ENCODE data around the gene TBX10. TPM values are rescaled to one million over a fixed set of nuclear protein-coding genes. Genes with fewer than 3 reads are reported as not detected.

TBX10 gene
- total RNA-seq, 1 donor from 2014 or later = not detected

- no peak for TF ChIP-seq CTCF (IDR thresholded peaks at IDR 0.05)
- H3K36me3 Mint-ChIP-seq (ENCODE audit: low read depth) = no peaks in the 10 kb centered on the region
- DNase-seq (ENCODE audit: low spot score) = no peak
- H3K27ac Mint-ChIP-seq (ENCODE audit: unreplicated experiment) = no peak overlapping the region
- no peak overlapping the region for H3K4me3 Mint-ChIP-seq (ENCODE audit: unreplicated experiment)
- peaks cover 47% of the 10 kb centered on the region for H3K27me3 Mint-ChIP-seq (ENCODE audit: low read depth)
- H3K4me1 Mint-ChIP-seq (ENCODE audit: low read depth) = no peaks in the 10 kb centered on the region
- H3K9me3 Mint-ChIP-seq (ENCODE audit: low read depth) = peaks cover 8% of the 10 kb centered on the region
These were observed 41.3 kb upstream of the TBX10 start for GRCh38 chr11:67680696-67681470.

GRCh38 chr11:67675058-67675747, 35.6 kb upstream of the TBX10 start:
- Mint-ChIP-seq H3K27ac (ENCODE audit: unreplicated experiment) (no peak overlapping the region), H3K4me3 (ENCODE audit: unreplicated experiment) (no peak overlapping the region), H3K36me3 (ENCODE audit: low read depth) (peaks cover 2% of the 10 kb centered on the region), H3K27me3 (ENCODE audit: low read depth) (peaks cover 41% of the 10 kb centered on the region), H3K9me3 (ENCODE audit: low read depth) (peaks cover 10% of the 10 kb centered on the region), H3K4me1 (ENCODE audit: low read depth) (no peaks in the 10 kb centered on the region)
- DNase-seq (ENCODE audit: low spot score) = no peak
- TF ChIP-seq CTCF (IDR thresholded peaks at IDR 0.05) = no peak

- peaks cover 41% of the 10 kb centered on the region for H3K27me3 Mint-ChIP-seq (ENCODE audit: low read depth)
- H3K9me3 Mint-ChIP-seq (ENCODE audit: low read depth) = peaks cover 10% of the 10 kb centered on the region
- no peak for TF ChIP-seq CTCF (IDR thresholded peaks at IDR 0.05)
- no peaks in the 10 kb centered on the region for H3K4me1 Mint-ChIP-seq (ENCODE audit: low read depth)
- H3K27ac Mint-ChIP-seq (ENCODE audit: unreplicated experiment) = no peak within 1 kb of the TSS
- no peak within 1 kb of the TSS for H3K4me3 Mint-ChIP-seq (ENCODE audit: unreplicated experiment)
- H3K36me3 Mint-ChIP-seq (ENCODE audit: low read depth) = peaks cover 2% of the 10 kb centered on the region
- DNase-seq (ENCODE audit: low spot score) = no peak
These were observed 34.9 kb upstream of the TBX10 start, which contains the start of gene ALDH3B2 for GRCh38 chr11:67674442-67674871. ALDH3B2 (minus strand) TSS chr11:67674623; CDS start chr11:67666935, 7,688 bp downstream.

DNA sequence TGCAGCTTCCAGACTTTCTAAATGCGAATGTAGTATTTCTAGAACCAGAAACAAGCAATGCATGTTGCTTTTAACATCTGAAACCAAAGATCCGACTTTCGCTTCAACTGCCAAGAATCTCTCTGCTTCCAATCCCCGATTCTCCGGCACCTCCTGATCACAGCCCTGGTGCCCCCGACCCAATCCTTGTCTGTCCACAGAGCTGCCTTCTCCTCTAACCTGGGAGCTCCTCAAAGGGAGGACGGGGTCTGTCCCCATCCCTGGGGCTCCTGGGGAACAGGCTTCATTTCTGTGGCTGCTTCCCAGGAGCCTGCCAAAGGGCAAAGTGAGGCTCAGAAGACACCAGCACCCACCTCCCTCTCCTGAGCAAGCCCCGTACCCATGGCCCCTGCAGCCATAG, 34.3 kb upstream of the TBX10 start:
- TF ChIP-seq CTCF (IDR thresholded peaks at IDR 0.05) = no peak
- Mint-ChIP-seq H3K9me3 (ENCODE audit: low read depth) (peaks cover 10% of the 10 kb centered on the region), H3K27me3 (ENCODE audit: low read depth) (peaks cover 40% of the 10 kb centered on the region), H3K4me1 (ENCODE audit: low read depth) (no peaks in the 10 kb centered on the region), H3K36me3 (ENCODE audit: low read depth) (peaks cover 2% of the 10 kb centered on the region), H3K4me3 (ENCODE audit: unreplicated experiment) (no peak overlapping the region), H3K27ac (ENCODE audit: unreplicated experiment) (no peak overlapping the region)
- DNase-seq (ENCODE audit: low spot score) = no peak

DNA sequence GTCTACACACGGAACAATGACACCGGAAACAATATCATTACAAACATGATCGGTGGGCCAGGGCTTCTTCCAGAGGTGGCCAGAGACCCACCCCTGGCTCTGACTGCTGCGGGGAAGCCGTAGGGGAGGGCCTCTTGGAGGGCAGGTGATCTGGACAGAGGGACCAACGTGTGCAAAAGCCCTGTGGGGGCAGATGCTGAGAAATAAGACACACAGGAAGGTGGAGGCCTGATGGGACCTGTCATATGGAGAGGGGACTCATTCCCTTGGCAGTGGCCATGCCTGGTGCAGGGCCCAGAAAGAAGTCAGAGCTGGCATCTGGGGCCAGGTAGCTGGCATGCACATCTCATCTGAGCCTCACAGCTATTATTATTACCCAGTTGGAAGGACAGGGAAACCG, 33.8 kb upstream of the TBX10 start:
- H3K9me3 Mint-ChIP-seq (ENCODE audit: low read depth) = peaks cover 10% of the 10 kb centered on the region
- DNase-seq (ENCODE audit: low spot score) = no peak
- H3K27me3 Mint-ChIP-seq (ENCODE audit: low read depth) = peaks cover 38% of the 10 kb centered on the region
- no peak overlapping the region for H3K4me3 Mint-ChIP-seq (ENCODE audit: unreplicated experiment)
- H3K36me3 Mint-ChIP-seq (ENCODE audit: low read depth) = peaks cover 2% of the 10 kb centered on the region
- TF ChIP-seq CTCF (IDR thresholded peaks at IDR 0.05) = no peak
- no peak overlapping the region for H3K27ac Mint-ChIP-seq (ENCODE audit: unreplicated experiment)
- H3K4me1 Mint-ChIP-seq (ENCODE audit: low read depth) = no peaks in the 10 kb centered on the region
